HL-60 (cell line): ENCODE results near the gene CCDC88A.

Experiments used
- DNase-seq, 2 experiments: peaks; one replicate each; pipeline ENCODE4 v3.0.0-alpha.2; 2010 to 2020; ENCODE audit warnings: low read depth in 1 of 2, low spot score in 1 of 2
- H3K27ac ChIP-seq: fragments of 250-450 bp; sonication (Bioruptor Pico); replicated peaks from 2 replicates; pipeline ENCODE4 v1.5.1; 2020; ENCODE audit warnings: mild to moderate bottlenecking, moderate library complexity
- H3K27me3 ChIP-seq: fragments of 250-450 bp; sonication (Bioruptor Pico); 2 replicates; pipeline ENCODE4 v1.5.1; 2021; ENCODE audit warnings: mild to moderate bottlenecking, moderate library complexity; ENCODE audit not compliant: insufficient read depth, poor library complexity, severe bottlenecking
- H3K4me3 ChIP-seq: replicated peaks from 2 replicates; pipeline ENCODE4 v1.5.1; 2011; ENCODE audit warnings: mild to moderate bottlenecking, control low read depth, low read length; ENCODE audit not compliant: insufficient read depth
- GABPA ChIP-seq: IDR thresholded peaks from 2 replicates; pipeline ENCODE4 v1.6.1; 2012; ENCODE audit warnings: low read depth
- POLR2AphosphoS5 ChIP-seq: IDR thresholded peaks from 2 replicates; pipeline ENCODE4 v1.6.1; 2012; ENCODE audit warnings: low read depth
- SPI1 ChIP-seq: IDR thresholded peaks from 2 replicates; pipeline ENCODE4 v1.6.1; 2012; ENCODE audit warnings: low read depth, mild to moderate bottlenecking, borderline replicate concordance
- TF ChIP-seq, protein P1 (sequence below): IDR thresholded peaks from 2 replicates; pipeline ENCODE4 v1.6.1; 2012; ENCODE audit warnings: low read depth; ENCODE audit not compliant: insufficient replicate concordance
- TF ChIP-seq, protein P2 (sequence below): IDR thresholded peaks from one replicate; pipeline ENCODE4 v1.5.1; 2011; ENCODE audit warnings: low read length, control low read depth, inconsistent platforms; ENCODE audit not compliant: insufficient read depth

CCDC88A gene

DNA sequence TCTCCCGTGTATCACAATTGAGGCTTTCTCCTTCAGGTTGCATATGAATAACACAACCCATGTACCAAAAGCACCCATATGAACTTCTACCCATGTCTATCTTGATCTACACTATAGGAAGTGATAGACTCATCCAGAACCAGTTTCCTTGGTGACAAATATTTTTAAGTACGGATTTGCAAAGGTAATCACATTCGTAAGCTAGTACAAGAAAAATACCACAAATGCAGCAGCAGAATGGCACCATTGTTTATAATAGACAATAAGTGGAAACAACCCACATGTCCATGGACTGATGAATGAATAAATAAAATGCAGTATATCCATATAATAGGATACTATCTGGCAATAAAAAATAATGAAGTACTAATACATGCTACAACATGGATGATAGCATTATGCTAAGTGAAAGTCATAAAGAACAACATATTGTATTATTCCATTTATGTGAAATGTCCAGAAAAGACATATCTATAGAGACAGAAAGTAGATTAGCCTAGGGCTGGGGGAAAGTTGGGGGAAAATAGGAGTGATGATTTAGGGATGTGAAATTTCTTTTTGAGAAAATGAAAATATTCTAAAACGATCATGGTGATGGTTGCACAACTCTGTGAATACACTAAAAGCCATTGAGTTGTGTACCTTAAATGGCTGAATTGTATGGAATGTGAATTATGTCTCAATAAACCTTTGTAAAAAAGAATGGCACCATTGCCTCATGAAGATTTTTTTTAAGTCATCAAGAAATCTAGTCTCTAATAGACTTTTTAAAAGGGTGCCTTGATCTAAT is 3.4 kb upstream of the CCDC88A start:
- TF ChIP-seq GABPA, result no peak
- TF ChIP-seq, protein P1, sequence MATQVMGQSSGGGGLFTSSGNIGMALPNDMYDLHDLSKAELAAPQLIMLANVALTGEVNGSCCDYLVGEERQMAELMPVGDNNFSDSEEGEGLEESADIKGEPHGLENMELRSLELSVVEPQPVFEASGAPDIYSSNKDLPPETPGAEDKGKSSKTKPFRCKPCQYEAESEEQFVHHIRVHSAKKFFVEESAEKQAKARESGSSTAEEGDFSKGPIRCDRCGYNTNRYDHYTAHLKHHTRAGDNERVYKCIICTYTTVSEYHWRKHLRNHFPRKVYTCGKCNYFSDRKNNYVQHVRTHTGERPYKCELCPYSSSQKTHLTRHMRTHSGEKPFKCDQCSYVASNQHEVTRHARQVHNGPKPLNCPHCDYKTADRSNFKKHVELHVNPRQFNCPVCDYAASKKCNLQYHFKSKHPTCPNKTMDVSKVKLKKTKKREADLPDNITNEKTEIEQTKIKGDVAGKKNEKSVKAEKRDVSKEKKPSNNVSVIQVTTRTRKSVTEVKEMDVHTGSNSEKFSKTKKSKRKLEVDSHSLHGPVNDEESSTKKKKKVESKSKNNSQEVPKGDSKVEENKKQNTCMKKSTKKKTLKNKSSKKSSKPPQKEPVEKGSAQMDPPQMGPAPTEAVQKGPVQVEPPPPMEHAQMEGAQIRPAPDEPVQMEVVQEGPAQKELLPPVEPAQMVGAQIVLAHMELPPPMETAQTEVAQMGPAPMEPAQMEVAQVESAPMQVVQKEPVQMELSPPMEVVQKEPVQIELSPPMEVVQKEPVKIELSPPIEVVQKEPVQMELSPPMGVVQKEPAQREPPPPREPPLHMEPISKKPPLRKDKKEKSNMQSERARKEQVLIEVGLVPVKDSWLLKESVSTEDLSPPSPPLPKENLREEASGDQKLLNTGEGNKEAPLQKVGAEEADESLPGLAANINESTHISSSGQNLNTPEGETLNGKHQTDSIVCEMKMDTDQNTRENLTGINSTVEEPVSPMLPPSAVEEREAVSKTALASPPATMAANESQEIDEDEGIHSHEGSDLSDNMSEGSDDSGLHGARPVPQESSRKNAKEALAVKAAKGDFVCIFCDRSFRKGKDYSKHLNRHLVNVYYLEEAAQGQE, result no peak
- DNase-seq, result no peak
- Histone ChIP-seq H3K27me3 (no peaks in the 10 kb centered on the region), H3K27ac (no peak overlapping the region), H3K4me3 (no peak overlapping the region)

DNA sequence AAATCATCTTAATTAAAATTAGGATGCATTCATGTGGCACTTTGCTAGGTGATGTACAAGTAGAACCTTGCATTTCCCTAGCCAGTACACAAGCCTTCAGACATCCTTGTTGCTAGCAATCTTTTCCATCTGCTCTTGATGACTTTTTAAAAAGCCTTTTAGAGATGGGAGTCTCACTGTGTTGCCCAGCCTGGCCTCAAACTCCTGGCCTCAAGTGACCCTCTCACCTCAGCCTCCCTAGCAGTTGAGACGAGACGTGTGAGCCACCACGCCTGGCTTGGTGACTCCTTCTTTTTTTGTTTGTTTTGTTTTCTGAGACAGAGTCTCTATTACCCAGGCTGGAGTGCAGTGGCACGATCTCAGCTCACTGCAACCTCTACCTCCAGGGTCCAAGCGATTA is 1.7 kb upstream of the CCDC88A start:
- DNase-seq, result no peak
- H3K27me3 ChIP-seq, result no peaks in the 10 kb centered on the region
- no peak overlapping the region for H3K4me3 ChIP-seq
- no peak overlapping the region for H3K27ac ChIP-seq
- TF ChIP-seq POLR2AphosphoS5 (no peak), SPI1 (no peak), GABPA (no peak)
- TF ChIP-seq, protein P1, result no peak
- TF ChIP-seq, protein P2, sequence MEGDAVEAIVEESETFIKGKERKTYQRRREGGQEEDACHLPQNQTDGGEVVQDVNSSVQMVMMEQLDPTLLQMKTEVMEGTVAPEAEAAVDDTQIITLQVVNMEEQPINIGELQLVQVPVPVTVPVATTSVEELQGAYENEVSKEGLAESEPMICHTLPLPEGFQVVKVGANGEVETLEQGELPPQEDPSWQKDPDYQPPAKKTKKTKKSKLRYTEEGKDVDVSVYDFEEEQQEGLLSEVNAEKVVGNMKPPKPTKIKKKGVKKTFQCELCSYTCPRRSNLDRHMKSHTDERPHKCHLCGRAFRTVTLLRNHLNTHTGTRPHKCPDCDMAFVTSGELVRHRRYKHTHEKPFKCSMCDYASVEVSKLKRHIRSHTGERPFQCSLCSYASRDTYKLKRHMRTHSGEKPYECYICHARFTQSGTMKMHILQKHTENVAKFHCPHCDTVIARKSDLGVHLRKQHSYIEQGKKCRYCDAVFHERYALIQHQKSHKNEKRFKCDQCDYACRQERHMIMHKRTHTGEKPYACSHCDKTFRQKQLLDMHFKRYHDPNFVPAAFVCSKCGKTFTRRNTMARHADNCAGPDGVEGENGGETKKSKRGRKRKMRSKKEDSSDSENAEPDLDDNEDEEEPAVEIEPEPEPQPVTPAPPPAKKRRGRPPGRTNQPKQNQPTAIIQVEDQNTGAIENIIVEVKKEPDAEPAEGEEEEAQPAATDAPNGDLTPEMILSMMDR, result no peak

DNA sequence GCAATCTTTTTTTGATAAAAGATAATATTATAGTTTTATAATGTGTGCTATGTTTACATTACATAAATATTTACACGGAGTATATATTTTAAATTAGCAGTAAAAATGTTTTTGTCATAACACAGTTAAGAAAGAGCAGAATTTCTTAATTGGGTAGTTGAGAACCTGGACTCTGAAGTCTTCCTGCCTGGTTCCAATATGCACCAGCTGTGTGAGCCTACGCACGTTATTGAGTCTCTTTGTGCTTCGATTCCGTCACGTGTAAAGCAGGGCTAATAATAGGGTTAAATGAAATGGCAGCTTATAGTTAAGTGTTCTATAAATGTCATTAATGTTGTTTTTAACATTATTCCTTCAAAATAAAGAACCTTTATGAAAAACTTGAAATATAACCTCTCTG is 1.2 kb upstream of the CCDC88A start:
- TF ChIP-seq, protein P1, result no peak
- TF ChIP-seq, protein P2, result no peak
- TF ChIP-seq GABPA, result no peak
- no peak for TF ChIP-seq POLR2AphosphoS5
- TF ChIP-seq SPI1, result no peak
- Histone ChIP-seq H3K27me3 (no peaks in the 10 kb centered on the region), H3K4me3 (peak overlapping the region; percentile 99), H3K27ac (no peak overlapping the region)
- no peak for DNase-seq
